GM18951 (cell line): Measurements from ENCODE around the gene OR56B1.
"Not testable (repeated sequence)": the region's sequence is repeated elsewhere in the genome, so short reads cannot be mapped to it uniquely, and the experiment has no call there.

ENCODE experiments used
- POLR2A ChIP-seq: IDR thresholded peaks from 4 replicates; pipeline ENCODE4 v1.6.1; 2011; ENCODE audit warnings: mild to moderate bottlenecking; ENCODE audit not compliant: insufficient read length, insufficient read depth; ENCODE audit errors: extremely low read depth
- in situ Hi-C: fragments of 300-500 bp; cut with MboI; formaldehyde crosslinking; loops from one replicate; pipeline ENCODE4 v1.12.0; 2022; ENCODE audit warnings: low sequenced_read_pairs, mixed read lengths, inconsistent platforms; ENCODE audit not compliant: unreplicated experiment

The OR56B1 gene

DNA sequence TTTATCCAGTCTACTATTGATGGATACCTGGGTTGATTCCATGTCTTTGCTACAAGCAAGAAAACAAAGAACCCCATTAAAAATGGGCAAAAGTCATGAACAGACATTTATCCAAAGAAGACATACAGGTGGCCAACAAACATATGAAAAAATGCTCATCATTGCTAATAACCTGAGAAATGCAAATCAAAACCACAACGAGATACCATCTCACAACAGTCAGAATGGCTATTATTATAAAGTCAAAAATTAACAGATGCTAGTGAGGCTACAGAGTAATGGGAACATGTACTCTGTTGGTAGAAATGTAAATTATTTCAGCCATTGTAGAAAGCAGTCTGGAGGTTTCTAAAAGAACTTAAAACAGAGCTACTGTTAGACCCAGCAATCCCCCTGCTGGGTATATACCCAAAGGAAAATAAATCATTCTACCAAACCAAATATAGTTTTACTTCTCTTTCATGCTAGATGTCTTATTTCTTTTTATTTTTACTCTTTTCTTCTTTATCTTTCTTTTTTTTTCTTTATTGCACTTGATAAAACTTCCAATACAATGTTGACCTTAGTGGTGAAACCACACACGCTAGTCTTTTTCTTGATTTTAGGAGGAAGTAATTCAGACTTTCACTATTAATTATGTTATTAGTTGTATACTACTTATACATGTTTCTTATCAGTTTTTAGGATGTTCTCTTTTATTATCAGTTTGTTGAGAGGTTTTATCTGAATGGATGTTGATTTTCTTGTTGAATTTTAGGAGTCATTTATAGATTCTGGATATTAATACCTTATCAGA, 32.3 kb upstream of the OR56B1 start:
- TF ChIP-seq POLR2A: no peak
- in situ Hi-C loops: no loop called here

DNA sequence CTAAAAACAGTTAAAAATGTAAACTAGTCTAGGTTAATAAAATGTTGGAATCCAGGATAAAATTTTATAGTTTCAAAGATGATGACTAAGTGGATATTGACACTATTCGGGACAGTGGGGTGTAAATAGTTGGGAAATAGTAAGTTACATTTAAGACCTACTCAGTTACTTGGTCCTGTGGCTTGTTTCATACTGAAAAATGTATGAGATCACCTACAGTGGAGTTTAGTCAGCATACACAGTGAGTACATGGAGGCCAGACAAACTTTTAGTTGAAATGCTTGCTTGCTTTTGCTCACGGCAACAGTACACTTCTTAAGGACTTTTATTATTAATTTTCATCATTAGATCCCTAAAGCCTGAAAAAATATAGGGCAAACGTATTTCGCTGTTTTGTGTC, 30.6 kb upstream of the OR56B1 start:
- in situ Hi-C loops: no loop called here
- TF ChIP-seq POLR2A: no peak

DNA sequence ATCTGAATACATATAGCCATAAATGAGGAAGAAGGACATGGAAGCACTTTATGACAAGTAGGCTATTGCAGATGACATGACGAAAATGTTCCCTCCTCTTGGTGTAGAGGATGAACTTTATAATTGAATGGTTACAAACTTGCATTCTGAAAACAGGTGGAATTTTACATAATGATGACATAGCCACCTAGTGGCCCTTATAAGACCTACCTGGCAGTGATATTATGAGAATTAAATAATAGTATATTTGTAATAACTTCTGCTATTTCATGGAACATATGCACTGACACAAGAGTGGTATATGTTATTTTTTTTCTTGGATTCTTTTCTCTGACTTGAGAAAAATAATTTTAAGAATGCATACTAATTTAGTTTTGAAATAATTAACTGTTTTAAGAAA, 23.7 kb upstream of the OR56B1 start:
- in situ Hi-C loops: no loop called here
- TF ChIP-seq POLR2A: no peak

DNA sequence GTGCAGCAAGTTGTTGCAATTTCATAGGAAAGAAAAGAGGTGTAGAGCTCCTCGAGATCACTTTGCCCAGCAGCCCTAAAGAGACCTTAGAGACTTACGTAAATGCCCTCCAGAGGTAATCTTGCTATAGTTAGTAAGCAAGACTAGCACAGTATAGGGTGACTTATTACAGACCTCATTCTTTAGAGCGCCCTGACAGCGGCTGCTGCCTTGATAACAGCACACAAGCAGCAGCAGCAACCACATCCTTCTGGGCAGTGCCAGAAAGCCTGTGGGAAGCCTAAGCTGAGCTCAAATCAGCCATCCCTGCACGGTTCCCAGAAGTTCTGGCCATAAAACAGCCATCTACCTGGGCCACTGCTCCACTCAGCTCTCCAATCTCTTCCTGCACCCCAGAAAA, 22.6 kb upstream of the OR56B1 start:
- in situ Hi-C loops: no loop called here
- TF ChIP-seq POLR2A: no peak

DNA sequence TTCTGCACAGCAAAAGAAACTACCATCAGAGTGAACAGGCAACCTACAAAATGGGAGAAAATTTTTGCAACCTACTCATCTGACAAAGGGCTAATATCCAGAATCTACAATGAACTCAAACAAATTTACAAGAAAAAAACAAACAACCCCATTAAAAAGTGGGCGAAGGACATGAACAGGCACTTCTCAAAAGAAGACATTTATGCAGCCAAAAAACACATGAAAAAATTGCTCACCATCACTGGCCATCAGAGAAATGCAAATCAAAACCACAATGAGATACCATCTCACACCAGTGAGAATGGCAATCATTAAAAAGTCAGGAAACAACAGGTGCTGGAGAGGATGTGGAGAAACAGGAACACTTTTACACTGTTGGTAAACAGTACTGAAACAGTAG, 19.7 kb upstream of the OR56B1 start:
- in situ Hi-C loops: not testable (repeated sequence)

DNA sequence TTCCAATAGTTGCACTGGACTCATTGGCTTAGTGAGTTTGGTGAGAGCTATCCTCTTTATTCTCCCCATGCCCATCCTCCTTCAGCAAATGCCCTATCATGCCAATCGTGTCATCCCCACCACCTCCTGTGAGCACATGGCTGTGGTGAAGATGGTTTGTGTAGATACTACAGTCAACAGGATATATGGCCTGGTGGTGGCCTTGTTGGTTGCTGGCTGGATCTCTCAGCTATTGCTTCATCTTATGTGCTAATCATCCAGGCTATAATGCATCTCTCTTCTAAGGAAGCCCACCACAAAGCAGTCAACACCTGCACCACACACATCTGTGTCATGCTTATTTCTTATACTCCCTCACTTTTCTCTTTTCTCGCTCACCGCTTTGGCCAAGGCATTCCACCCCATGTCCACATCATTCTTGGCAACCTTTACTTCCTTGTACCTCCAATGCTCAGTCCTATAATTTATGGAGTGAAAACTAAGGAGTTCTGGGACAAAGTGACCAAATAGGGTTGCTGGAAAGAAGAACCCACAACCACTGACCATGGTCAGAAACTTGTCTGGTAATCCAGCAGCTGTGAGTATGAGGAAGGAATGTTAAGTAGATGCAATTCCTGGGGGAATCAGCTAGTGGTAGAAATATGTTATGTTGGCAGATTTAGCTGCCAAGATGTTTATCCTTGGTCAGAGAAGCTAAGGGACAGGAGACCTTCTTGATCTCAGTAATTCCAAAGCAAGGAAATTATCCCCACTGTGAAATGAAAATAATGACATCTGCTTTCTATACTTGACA, 16.3 kb upstream of the OR56B1 start:
- no peak for TF ChIP-seq POLR2A
- in situ Hi-C loops: no loop called here

DNA sequence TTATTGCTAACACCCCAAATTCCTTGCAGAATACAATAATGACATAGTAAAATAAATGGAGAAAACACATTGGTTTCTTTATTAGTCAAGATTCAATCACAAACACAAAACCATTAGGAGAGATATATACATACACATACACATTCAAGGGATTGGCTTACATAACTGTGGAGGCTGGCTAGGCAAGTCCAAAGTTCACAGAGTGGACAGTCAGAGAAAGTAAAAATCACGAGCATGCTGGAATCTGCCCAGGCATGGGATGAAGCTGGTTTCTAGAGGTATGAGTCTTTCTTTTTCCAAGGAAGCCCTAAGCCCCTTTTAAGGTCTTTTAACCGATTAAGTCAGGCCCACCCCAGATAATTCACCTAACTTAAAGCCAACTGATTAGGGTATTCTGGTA, 13.6 kb upstream of the OR56B1 start:
- in situ Hi-C loops: no loop called here
- TF ChIP-seq POLR2A: no peak

DNA sequence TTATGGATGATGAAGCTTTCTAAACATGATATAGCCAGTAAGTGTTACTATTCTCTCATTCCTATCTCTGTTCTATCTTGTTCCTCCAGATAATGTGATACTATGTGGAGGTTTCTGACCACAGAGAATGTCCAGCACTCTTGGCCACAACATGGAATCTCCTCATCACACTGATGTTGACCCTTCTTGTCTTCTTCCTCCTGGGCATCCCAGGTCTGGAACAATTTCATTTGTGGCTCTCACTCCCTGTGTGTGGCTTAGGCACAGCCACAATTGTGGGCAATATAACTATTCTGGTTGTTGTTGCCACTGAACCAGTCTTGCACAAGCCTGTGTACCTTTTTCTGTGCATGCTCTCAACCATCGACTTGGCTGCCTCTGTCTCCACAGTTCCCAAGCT, 9.9 kb upstream of the OR56B1 start:
- in situ Hi-C loops: no loop called here

DNA sequence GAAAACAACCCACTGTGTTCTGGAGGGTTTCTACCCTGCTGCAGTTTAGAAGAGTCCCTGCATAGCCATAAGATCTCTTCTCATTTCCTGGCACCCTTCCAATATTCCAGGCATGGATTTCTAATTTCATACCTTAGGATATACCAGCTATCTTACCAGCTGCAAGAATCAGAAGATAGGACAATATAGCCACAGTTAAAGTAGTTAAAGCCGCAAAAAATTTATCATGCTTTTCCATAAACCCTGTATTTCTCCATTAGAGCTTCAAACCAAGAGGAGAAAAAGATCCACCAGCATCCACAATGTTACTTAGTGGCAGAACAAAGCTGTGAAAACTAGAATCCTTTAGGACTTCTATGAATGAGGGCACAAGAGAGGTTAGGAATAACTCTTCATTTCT, 8.6 kb upstream of the OR56B1 start:
- in situ Hi-C loops: no loop called here
- no peak for TF ChIP-seq POLR2A

More for the DNA sequence above, 9.9 kb upstream of the OR56B1 start:
- TF ChIP-seq POLR2A: no peak

DNA sequence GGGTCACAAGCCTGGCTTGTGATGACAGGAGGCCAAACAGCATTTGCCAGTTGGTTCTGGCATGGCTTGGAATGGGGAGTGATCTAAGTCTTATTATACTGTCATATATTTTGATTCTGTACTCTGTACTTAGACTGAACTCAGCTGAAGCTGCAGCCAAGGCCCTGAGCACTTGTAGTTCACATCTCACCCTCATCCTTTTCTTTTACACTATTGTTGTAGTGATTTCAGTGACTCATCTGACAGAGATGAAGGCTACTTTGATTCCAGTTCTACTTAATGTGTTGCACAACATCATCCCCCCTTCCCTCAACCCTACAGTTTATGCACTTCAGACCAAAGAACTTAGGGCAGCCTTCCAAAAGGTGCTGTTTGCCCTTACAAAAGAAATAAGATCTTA, 843 bp downstream of the OR56B1 start:
- in situ Hi-C loops: no loop called here
- TF ChIP-seq POLR2A: no peak

DNA sequence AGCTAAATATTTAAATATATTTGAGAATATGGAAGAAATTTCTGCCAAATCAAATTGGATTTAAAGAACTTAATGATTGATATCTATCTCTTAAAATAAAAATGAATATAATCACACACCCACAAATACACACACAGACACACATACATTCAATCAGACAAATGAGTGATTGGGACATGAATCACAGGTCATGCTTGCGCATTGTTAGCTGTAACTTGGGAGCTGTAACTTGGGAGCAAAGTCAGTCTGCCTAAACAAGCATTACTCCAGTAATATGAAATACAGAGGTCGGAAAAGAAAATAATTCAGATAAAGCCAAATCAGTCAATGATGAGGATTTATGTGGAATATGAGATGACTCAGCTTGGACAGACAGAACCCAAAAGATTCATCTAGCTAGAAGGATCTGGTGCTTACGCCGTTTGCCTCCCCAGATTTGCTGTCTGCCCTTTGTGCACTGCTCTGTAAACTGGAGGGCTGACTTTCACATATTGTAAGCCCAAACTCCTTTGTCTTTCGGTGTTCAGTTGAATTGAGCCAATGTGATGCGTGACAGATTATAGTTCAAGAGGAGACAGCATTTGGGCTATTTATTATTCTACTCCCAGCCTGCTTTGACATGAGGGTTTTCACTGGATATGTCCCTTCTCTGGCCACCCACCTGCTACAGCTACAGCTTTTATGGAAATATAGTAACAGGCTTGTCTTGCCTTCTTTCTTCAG, 1.6 kb downstream of the OR56B1 start:
- no peak for TF ChIP-seq POLR2A
- in situ Hi-C loops: no loop called here

DNA sequence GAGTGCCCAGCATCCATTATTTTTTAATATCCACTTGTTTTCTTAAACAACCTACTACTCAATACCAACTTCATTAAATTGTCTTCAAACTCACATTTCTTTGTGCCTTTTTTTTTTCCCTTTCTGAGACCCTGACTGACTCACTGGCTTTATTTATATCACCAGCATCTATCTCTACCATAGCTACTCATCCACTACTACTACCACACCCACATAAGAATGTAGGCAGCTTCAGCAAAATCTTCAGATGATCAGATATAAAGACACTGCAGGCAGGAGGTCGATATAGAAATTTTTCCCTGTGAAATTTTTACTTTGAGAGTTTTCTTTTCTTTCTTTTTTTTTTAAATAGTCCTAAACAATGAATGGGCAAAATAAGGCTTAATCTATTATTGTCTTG, 2.2 kb downstream of the OR56B1 start:
- in situ Hi-C loops: no loop called here
- no peak for TF ChIP-seq POLR2A

DNA sequence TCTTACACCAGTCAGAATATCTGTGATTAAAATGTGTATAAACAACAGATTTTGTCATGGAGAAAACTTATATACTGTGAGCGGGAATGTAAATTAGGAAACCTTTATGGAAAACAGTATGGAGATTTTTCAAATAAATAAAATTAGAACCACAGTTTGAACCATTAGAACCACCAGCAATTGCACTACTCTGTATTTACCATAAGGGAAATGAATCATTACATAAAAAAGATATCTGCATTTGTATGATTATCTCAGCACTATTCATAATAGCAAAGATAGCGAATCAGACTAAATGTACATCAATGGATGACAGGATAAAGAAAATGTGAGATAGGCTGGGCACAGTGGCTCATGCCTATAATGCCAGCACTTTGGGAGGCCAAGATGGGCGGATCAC, 10.4 kb downstream of the OR56B1 start:
- in situ Hi-C loops: no loop called here
- no peak for TF ChIP-seq POLR2A
